Stimulated activated CD8-positive, alpha-beta memory T cell treated with anti-CD3 and anti-CD28 coated beads, Interleukin-4, amount 100 ng/mL, for 1 hour (primary cell): ENCODE data around the gene PGA5.
"Not testable (repeated sequence)": the region's sequence is repeated elsewhere in the genome, so short reads cannot be mapped to it uniquely, and the experiment has no call there.

Source experiments
- DNase-seq, 2 donors: peaks; one replicate each; pipeline ENCODE4 v3.0.0-alpha.2; 2020; ENCODE audit warnings: low read depth in 2 of 2, low spot score in 1 of 2

The PGA5 gene

GRCh38 chr11:61240875-61241274, at the start of gene PGA5:
PGA5 (plus strand) TSS chr11:61241175; CDS start chr11:61241227, 52 bp downstream.
- DNase-seq, result not testable (repeated sequence)

- DNase-seq, result no peak
Measured at GRCh38 chr11:61193596-61193995, 47.4 kb upstream of the PGA5 start.

DNA sequence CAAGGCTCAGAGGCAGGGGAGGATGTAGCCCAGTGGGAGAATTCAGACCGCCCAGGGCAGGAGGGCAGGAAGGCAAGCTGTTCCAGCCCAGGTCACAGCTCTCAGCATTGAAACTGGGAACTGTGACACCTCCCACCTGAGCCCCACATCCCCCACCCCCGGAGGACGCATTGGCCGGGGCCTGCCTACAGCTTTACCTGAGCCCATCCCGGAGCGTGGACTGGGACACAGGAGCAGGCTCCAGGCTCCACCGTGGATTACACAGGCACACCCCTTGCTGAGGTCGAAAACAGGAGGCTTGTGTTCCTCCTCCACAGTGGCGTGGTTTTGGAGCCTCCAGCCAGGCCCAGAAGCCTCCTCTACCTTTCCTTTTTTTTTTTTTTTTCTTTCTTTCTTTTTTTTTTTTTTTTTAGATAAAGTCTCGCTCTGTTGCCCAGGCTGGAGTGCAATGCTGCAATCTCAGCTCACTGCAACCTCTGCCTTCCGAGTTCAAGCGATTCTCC, 46.8 kb upstream of the PGA5 start:
- DNase-seq, result no peak

- no peak for DNase-seq
Measured at GRCh38 chr11:61194981-61195695, 45.8 kb upstream of the PGA5 start.

- DNase-seq, result no peak
Measured at GRCh38 chr11:61195719-61196118, 45.3 kb upstream of the PGA5 start.

GRCh38 chr11:61198361-61198760, 42.6 kb upstream of the PGA5 start:
- no peak for DNase-seq

DNA sequence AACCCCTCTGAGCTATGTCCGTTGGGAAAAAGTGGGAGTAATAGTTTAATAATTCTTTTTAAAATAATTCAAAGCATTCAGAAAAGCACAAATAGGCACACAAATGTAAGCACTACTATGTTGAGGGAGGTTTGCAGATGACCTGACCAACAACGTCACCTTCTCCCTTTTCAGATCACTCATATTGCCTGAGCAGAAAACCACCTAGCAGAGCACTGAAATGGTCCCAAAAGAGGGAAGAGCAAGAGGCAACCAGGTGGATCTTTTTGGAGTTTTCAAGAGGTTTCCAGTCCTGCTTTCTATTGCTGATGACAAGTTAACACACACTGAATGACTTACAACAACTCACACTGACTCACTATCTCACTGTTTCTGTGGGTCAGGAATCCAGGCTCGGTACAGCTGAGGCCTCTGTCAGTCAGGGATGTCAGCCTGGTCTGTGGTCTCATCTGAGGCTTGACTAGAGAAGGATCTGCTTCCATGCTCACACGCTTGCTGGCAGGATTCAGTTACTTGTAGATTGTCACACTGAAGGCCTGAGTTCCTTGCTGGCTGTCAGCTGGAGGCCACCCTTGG, 41.9 kb upstream of the PGA5 start:
- DNase-seq, result no peak

- DNase-seq, result no peak
Measured at GRCh38 chr11:61201476-61201875, 39.5 kb upstream of the PGA5 start.

DNA sequence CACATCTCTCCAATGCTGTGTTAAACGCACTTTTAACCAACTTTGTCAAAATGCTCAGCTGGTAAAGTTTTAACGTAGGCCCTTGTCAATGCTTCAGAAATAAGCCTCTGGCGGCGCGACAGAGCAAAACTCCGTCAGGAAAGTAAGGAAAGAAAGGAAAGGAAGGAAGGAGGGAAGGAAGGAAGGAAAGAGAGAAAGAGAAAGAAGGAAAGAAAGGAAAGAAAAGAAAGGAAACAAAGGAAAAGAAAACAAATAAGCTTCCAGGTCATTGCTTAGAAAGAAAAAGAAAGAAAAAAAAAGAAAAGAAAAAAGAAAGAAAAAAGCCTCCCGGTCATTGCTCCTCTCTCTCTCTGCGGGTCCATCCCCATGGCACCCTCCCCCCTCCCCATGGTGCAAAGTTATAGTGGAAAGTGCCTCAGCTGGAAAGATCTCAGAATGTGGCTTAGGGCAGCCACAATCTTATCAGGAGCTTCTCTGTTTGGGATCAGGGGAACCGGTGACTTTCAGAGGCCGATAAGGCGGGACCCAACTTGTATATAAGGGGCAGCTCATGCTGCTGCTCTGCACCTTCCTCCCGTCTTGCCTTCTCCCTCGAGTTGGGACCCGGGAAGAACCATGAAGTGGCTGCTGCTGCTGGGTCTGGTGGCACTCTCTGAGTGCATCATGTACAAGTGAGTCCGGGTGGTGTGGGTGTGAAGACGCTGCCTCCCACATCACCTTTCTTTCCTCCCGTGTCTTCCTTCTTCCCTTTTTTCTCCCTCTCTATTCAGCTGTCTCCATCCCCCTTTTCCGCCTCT, 37.8 kb upstream of the PGA5 start, which contains the start of gene PGA3:
PGA3 (plus strand) TSS at position 566 of the 797 bp plus-strand sequence; CDS start at position 616, 50 bp downstream.
- DNase-seq, result not testable (repeated sequence)

GRCh38 chr11:61203873-61204272, 37.1 kb upstream of the PGA5 start:
- not testable (repeated sequence) for DNase-seq

DNA sequence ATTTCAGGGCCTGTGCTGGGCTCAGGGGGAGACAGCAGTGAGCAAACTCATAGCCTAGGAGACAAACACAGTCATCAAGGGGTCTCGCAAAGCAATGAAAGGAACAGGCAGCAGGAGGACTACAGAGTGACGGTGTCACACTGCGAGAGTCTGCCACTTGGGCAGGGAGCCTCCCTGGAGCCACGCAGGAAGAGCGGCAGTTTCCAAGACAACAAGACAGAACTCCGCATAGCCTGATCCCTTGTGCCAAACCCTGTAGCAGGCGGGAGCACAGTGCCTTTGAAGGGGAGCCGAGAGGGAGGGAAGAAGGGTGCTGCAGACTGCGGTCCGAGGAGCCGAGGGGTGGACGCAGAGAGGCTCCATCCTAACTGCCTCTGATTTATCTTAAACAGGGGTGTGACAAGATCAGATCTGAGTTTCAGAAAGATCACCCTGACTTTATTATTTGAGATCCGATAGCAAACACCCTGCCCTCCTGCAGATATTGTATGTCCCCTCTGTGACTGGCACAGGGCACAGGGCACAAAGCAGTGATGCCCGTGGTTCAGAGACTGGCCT, 36.4 kb upstream of the PGA5 start:
- DNase-seq, result not testable (repeated sequence)

GRCh38 chr11:61207636-61208310, 33.2 kb upstream of the PGA5 start:
- DNase-seq, result not testable (repeated sequence)

GRCh38 chr11:61210629-61211028, 30.3 kb upstream of the PGA5 start:
- DNase-seq, result not testable (repeated sequence)

DNA sequence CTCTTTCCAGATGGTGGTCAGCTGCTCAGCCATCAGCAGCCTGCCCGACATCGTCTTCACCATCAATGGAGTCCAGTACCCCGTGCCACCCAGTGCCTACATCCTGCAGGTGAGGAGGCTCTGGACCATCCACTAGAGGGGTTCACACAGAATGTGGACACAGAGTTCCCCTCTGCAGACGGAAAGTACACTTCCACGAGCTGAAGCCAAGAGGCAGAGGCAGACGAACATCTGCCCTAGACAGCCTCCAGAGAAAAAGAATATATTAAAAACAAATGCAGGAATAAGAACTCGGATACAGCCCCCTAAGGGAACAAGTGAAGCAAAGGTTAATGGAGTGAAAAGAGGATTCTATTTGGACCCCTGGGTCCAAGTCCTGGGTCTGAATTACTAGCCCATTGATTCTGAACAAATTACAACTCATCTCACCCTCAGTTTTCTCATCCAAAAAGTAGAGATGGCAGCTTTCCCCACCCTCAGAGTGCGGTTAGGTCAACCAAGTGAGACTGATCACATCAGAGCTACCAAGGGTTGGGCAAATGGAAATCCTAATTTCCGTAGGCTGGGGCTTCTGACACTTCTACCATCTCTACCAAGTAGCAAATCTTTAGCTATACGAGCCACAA, 29.5 kb upstream of the PGA5 start:
- not testable (repeated sequence) for DNase-seq

GRCh38 chr11:61212202-61212601, 28.8 kb upstream of the PGA5 start:
- DNase-seq, result not testable (repeated sequence)

DNA sequence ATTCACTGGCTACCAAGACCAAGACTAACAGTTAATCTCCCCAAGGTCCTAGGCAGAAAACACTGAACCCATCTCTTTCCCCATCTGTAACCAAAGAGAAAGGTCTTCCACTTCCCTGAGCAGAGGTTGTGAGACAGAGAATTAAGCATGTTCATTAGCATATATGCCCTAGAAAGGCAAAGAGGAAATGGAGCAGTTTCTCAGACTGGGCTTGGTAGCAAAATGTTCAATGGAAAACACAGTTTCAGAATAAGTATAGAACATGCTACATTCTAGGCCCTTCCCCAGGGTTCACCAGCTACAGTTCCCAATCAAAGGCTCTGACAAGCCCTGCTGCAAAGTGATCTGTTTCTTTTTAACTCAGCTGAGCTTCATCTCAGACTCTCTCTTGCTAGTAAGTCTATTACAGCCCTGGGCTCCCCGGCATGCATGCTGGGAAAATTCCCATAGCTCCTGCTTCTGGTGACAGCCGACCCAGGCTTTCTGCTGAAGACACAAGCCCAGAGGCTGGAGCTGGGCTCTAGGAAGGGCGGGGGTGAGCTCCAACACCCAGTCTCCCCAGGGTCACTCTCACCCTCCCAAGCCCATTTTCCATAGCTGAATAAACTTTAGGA, 27.2 kb upstream of the PGA5 start:
- not testable (repeated sequence) for DNase-seq

DNA sequence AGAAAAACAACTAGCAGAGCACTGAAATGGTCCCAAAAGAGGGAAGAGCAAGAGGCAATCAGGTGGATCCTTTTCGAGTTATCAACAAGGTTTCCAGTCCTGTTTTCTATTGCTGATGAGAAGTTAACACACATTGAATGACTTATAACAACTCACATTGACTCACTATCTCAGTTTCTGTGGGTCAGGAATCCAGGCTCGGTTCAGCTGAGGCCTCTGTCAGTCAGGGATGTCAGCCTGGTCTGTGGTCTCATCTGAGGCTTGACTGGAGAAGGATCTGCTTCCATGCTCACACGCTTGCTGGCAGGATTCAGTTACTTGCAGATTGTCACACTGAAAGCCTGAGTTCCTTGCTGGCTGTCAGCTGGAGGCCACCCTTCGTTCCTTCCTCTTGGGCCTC, 22.7 kb upstream of the PGA5 start:
- not testable (repeated sequence) for DNase-seq

GRCh38 chr11:61219016-61219415, 22.0 kb upstream of the PGA5 start:
- not testable (repeated sequence) for DNase-seq

GRCh38 chr11:61222047-61222446, 18.9 kb upstream of the PGA5 start, which contains the start of gene PGA4:
PGA4 (plus strand) TSS chr11:61222347; CDS start chr11:61222401, 54 bp downstream.
- DNase-seq, result not testable (repeated sequence)

DNA sequence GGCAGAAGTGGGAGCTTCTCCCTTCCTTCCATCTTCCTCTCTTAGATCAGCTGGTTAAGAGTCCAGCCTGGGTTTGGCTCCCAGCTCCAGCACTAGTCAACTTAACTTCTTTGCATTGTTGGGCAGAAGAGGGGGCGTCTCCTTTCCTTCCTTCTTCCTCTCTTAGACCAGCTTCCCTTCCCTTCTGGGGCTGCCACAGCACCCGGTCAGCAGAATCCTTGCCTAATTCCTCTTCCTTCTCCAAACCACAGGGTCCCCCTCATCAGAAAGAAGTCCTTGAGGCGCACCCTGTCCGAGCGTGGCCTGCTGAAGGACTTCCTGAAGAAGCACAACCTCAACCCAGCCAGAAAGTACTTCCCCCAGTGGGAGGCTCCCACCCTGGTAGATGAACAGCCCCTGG, 18.3 kb upstream of the PGA5 start:
- DNase-seq, result not testable (repeated sequence)
